Muscle of back (tissue), 11 donors: ENCODE measurements around the gene HSPB1. TPM values are rescaled to one million over a fixed set of nuclear protein-coding genes. Genes with fewer than 3 reads are reported as not detected.
"Not testable (repeated sequence)": the region's sequence is repeated elsewhere in the genome, so short reads cannot be mapped to it uniquely, and the experiment has no call there.

Source experiments
- DNase-seq, 3 donors: peaks; one replicate each; pipeline versions ENCODE4 v3.0.0 to v3.0.0-alpha.2; 2013
- polyA plus RNA-seq, 10 donors: library from polyadenylated mRNA; unstranded; fragments of 120-200 nt; gene quantifications; one replicate each; pipeline ENCODE4 v1.2.1, GENCODE V29; 2013; ENCODE audit not compliant: insufficient read length in 10 of 10

Gene HSPB1
- polyA plus RNA-seq, 10 donors, result 954 to 1,773 (median 1,274) TPM

DNA sequence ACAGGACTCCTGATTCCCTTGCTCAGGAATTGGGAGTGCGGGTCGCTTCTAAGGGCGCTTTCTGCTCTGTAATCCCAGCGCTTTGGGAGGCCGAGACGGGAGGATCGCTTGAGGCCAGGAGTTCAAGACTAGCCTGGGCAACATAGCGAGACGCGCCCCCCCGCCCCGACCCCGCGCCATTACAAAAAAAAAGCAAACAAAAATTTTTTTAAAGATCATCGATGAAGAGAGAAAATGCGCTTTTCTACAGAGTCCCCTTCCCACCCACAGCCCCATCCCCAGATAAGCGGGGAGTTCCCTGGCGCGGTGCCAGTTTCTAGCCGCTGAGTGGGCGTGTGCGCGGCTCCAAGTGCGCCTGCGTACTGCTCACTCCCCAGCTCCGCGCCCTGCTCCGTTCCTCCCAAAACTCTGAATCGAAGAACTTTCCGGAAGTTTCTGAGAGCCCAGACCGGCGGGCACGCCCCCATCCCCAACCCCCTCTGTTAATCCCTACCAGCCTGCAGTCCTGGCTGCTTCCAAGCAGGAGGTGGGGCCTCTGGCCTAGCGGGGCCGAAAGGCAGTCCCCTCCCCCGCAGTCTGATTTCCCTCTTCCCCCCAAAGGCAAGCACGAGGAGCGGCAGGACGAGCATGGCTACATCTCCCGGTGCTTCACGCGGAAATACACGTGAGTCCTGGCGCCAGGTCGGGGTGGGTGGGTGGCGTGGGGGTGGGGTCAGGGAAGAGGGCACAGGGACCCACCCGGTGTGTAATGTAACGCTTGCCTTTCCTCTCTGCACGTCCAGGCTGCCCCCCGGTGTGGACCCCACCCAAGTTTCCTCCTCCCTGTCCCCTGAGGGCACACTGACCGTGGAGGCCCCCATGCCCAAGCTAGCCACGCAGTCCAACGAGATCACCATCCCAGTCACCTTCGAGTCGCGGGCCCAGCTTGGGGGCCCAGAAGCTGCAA is 1.0 kb downstream of the HSPB1 start:
- peak; percentile 93 to 96 (median 94) for DNase-seq

DNA sequence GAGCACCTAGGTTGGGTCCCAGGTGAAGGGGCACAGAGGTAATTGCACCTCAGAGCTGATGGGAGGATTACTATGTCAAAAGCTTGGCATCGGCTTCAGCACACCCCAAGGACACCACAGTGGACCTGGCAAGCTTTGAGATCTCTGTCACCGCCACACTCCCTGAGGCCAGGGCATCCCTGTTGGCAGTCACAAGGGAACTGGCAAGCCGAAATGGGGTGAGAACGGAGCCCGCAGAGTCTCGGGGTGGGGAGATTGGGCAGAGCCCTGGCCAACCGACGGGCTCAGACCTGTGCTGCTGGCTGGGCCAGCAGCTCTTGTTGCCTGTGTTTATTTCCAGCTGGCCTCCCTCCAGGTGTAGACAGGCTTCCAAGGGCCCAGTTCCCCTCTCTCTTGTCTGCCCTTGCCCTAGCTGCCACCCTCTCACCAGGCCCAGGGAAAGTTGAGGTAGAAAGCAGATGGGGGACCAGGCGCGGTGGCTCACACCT is 2.5 kb downstream of the HSPB1 start:
- DNase-seq, result peak in 1 of 3 donors; percentile 52

DNA sequence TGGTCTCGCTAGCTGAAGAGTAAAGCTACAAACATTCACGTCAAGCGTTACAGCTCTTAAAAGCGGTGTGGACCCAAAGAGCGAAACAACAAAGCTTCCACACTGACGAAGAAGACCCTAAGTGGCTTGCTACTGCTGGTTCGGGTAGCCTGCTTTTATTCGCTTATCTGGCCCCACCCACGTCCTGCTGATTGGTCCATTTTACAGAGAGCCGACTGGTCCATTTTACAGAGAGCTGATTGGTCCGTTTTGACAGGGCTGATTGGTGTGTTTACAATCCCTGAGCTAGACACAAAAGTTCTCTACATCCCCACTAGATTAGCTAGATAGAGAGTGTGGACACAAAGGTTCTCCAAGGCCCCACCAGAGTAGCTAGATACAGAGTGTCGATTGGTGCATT is 6.4 kb downstream of the HSPB1 start:
- DNase-seq, result not testable (repeated sequence)

GRCh38 chr7:76309341-76310101 is 7.0 kb downstream of the HSPB1 start:
- not testable (repeated sequence) for DNase-seq

DNA sequence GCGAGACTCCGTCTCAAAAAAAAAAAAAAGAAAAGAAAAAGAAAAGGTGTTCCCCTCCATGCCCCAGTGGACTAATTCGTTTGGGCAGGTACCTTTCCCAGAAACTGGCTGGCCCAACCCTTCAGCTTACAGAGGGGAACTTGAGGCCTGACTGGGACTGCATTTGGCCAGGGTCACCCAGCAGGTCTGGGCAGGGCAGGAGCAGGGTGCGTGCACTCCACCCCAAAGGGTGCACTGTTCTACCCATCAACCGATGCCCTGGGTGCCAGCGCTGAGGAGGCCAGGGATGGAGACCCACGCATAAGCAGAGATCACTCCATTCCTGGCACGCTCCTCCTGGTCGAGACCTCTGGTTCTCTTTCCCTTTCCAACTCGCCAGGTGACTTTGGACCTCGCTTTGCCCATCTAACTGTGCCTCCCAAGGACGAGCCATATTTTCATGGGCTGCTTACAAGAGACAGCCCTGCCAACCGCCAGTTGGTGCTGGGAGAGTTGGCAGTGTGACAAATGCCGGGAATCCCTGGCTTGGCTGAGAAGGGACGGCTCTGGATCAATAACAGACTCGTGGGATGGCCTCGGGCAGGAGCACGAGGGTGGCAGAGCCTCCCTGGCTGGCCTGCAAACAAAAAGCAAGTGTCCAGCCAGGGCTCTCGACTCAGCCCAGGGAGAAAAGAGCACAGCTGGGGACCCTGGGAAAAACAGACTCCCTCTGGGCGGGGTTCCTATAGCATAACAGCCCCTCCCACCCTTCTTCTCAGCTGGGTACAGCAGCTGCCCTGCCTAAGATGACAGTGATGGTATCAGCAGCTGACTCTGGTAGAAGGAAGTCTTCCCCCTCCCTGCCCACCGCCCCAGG is 7.9 kb downstream of the HSPB1 start:
- DNase-seq, result peak; percentile 73 to 84 (median 82)

DNA sequence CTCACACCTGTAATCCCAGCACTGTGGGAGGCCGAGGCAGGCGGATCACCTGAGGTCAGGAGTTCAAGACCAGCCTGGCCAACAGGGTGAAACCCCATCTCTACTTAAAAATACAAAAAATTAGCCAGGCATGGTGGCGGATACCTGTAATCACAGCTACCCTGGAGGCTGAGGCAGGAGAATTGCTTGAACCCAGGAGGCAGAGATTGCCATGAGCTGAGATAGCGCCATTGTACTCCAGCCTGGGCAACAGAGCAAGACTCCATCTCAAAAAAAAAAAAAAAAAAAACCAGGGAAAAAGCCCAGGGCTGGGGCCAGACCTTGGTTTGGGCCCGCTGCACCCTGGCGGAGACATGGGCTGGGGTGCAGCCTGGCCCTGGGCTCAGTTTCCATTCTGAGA is 9.4 kb downstream of the HSPB1 start:
- not testable (repeated sequence) for DNase-seq

DNA sequence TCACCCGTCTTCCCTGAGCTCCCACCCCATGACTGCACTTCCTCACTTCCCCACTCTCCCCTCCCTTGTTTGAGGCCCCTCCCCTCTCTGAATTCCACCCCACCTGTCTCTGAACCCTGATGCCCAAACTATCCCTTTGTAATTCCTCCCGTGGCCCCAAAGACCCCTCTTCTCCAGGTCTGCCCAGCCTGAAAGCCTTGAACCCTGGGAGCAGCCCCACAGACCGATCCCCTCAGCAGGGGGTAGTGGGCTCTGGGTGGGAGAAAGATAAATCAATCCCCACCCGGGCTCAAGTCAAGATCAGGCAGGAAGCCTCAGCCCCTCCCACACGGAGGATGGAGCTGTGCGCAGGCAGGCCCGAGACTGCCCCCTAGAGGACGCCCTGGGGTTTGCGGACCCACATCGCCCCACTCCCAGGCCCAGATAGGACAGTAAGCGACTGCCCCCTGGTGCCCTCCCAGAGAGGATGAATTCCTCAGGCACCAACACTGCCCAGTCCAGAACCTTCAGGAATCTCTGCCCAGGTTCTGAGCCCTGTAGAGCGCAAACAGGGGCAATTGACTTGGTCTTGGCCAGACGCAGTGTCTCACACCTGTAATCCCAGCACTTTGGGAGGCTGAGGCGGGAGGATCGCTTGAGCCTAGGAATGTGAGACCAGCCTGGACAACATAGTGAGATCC is 11.7 kb downstream of the HSPB1 start:
- DNase-seq, result peak; percentile 90 to 95 (median 94)

DNA sequence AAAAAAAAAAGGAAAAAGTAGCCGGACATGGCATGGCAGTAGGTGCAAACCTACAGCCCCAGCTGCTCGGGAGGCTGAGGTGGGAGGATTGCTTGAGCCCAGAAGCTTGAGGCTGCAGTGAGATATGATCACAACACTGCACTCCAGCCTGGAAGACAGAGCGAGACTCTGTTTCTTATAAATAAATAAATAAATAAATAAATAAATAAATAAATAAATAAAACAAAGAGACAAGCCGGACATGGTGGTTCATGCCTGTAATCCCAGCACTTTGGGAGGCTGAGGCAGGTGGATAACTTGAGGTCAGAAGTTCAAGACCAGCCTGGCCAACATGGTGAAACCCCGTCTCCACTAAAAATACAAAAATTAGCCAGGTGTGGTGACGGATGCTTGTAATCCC is 12.3 kb downstream of the HSPB1 start:
- DNase-seq, result not testable (repeated sequence)

DNA sequence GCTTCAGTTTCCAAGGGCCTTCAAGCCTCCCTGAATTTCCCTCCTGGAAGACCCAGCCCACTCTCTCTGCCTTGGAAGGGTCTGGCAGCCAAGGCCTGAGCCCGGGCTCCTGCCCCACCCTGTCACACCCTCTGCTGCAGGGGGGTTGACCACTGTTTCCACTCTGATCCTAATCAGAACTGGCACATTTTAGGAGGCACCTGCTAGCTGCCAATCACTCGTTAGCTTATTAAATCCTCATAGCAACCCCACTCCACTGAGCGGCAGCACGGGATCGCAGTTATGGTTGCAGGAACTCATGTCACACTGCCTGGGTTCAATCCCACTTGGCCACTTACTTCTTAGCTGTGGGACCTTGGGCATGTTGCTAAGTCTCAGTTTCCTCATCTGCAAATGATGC is 12.9 kb downstream of the HSPB1 start:
- DNase-seq, result peak; percentile 51 to 70 (median 65)

DNA sequence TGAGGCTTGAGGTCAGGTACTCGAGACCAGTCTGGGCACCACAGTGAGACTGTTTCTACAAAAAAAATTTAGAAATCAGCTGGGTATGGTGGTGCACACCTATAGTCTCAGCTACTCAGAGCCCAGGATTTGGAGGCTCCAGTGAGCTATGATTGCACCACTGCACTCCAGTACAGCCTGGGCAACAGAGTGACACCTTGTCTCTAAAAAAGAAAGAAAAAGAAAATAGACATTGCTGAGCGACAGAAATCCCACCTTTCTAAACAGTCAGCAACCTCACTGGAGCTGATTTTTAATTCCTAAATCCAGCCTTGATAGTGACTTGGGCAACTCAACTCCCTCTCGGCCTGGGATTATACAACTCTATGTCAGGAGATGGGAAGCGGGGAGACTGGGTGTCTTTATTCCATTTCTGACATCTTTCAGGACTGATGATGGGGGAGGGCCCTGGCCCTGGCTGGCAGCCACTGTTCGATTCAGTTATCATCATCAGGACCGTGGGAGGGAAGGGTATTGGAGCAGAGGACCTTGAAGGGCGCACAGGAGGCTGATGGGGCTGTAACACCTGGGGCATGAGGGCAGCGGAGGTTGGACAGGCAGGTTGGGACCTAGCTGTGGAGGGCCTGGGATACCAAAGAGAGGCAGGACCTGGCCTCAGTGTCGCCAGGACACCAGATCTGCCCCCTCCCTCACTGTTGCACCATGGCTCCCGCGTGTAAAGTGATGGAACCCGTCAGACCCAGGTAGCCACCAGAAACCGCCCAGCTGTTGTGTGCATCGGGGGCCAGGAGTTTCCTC is 14.7 kb downstream of the HSPB1 start:
- DNase-seq, result no peak

- DNase-seq, result peak; percentile 97 to 98 (median 98)
Measured at GRCh38 chr7:76317782-76318487, 15.5 kb downstream of the HSPB1 start.

- DNase-seq, result peak; percentile 71 to 92 (median 75)
Measured at GRCh38 chr7:76318488-76319353, 16.2 kb downstream of the HSPB1 start.

- DNase-seq, result no peak
Measured at GRCh38 chr7:76325092-76325491, 22.6 kb downstream of the HSPB1 start.

DNA sequence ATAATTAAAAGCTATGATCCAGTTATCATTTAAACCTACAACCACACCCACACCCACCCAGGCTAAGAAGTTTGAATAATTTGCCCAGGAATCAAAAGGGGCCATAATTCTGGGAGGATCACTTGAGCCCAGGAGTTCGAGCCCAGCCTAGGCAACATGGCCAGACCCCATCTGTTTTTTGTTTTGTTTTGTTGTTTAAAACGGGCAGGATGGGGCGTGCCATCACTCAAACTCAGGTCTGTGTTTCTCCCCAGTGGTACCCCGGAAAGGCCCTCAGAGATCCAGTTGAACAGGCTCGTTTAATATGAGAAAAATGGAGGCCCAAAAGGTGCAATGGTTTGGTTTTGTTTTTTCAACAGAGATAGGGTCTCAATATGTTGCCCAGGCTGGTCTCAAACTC is 23.3 kb downstream of the HSPB1 start:
- DNase-seq, result no peak

DNA sequence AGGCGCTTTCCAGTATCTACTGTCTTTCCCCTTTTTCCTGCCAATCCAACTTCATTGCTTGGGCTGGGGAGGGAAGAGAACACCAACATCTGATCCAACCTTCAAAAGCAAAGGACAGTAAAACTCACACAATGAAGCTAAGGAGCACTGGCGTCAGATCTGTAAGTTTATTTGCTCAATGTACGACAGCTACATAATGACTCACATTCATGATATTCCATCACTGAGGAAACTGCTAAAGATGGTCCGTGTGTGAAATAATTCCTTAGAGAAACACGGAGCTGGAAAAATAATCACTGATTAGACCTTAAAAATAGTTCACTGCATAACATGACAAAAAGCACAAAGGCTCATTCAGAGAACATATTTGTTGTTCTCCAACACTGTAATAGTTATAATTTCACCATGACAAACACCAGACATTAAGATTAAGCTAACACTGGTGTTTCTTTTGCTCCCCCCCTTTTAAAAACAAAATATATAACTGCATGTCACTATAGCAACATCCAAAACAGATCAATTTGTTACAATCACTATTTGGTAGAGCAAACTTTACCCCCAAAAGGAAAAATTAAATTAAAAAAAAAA is 24.3 kb downstream of the HSPB1 start:
- DNase-seq, result no peak

GRCh38 chr7:76327610-76328009 is 25.1 kb downstream of the HSPB1 start:
- DNase-seq, result no peak

GRCh38 chr7:76328389-76328788 is 25.9 kb downstream of the HSPB1 start:
- DNase-seq, result no peak

GRCh38 chr7:76329479-76329878 is 27.0 kb downstream of the HSPB1 start:
- no peak for DNase-seq
